B cell (primary cell): ENCODE measurements around the gene CLSTN2. TPM values are rescaled to one million over a fixed set of nuclear protein-coding genes. Genes with fewer than 3 reads are reported as not detected.

Experiments used
- ATAC-seq: fragments of 200-7000 bp; cut with Tn5 transposase; one replicate; pipeline ENCODE4 v1.10.0; 2021; ENCODE audit warnings: low read depth, mild to moderate bottlenecking, moderate number of reproducible peaks, moderate library complexity
- CTCF ChIA-PET: fragments of 350-600 bp; sonication (Branson Sonifier 250); formaldehyde crosslinking; loops from one replicate; lab custom pipeline; 2021; ENCODE audit warnings: antibody characterized with exemption, inconsistent platforms; lab: Charles Lee
- POLR2A ChIA-PET: fragments of 350-600 bp; sonication (Branson Sonifier 250); formaldehyde crosslinking; loops from one replicate; lab custom pipeline; 2021; ENCODE audit warnings: antibody characterized with exemption; lab: Charles Lee
- DNase-seq: peaks from one replicate; pipeline ENCODE4 v3.0.0; 2013
- H2AFZ ChIP-seq: 2 replicates; pipeline ENCODE4 v1.6.1; 2012; ENCODE audit warnings: mild to moderate bottlenecking, low read depth, low read length; ENCODE audit not compliant: insufficient read depth, poor library complexity, severe bottlenecking
- H3K27ac ChIP-seq, 2 donors: 1 replicate in 1 of 2; 2 replicates in 1 of 2; pipeline ENCODE4 v1.5.1; 2012 to 2013; ENCODE audit warnings: low read length in 2 of 2, mild to moderate bottlenecking in 2 of 2, moderate library complexity in 1 of 2
- H3K27me3 ChIP-seq, 4 experiments: fragments of 200-600 bp in 1 of 4; sonication (generic) in 1 of 4; replicated peaks in 1 of 4; 1 replicate in 2 of 4; 2 replicates in 2 of 4; pipeline versions ENCODE4 v1.6.1 to v1.7.0; 2013 to 2016; ENCODE audit warnings: low read length in 3 of 4, mild to moderate bottlenecking in 2 of 4, mixed read lengths in 1 of 4, moderate library complexity in 1 of 4; ENCODE audit not compliant: insufficient read depth in 4 of 4, control insufficient read depth in 3 of 4; ENCODE audit errors: control extremely low read depth in 1 of 4
- H3K36me3 ChIP-seq, 2 experiments: replicated peaks in 1 of 2; 1 replicate in 1 of 2; 2 replicates in 1 of 2; pipeline versions ENCODE4 v1.6.1 to v1.7.1; 2013; ENCODE audit warnings: low read length in 1 of 2; ENCODE audit not compliant: insufficient read depth in 2 of 2, control insufficient read depth in 1 of 2; ENCODE audit errors: control extremely low read depth in 1 of 2, extremely low read depth in 1 of 2
- H3K4me1 ChIP-seq, 2 donors: fragments of 200-600 bp in 1 of 2; sonication (generic) in 1 of 2; 1 replicate in 1 of 2; 2 replicates in 1 of 2; pipeline versions ENCODE4 v1.5.1 to v1.6.1; 2013 to 2017; ENCODE audit warnings: low read length in 2 of 2; ENCODE audit not compliant: control insufficient read depth in 2 of 2, insufficient read depth in 2 of 2
- H3K4me2 ChIP-seq: replicated peaks from 2 replicates; pipeline ENCODE3; 2012; ENCODE audit warnings: mild to moderate bottlenecking, low read depth, low read length; ENCODE audit not compliant: poor library complexity, severe bottlenecking
- H3K4me3 ChIP-seq, 5 experiments: fragments of 200-600 bp in 1 of 5; sonication (generic) in 1 of 5; 1 replicate in 3 of 5; 2 replicates in 2 of 5; pipeline versions ENCODE4 v1.5.1 to v1.7.0; 2011 to 2016; ENCODE audit warnings: low read length in 4 of 5, mild to moderate bottlenecking in 4 of 5, low read depth in 2 of 5, control low read depth in 1 of 5, moderate library complexity in 1 of 5; ENCODE audit not compliant: insufficient read depth in 1 of 5; ENCODE audit errors: control extremely low read depth in 1 of 5, extremely low read depth in 1 of 5
- H3K79me2 ChIP-seq: fragments of 200-600 bp; sonication (generic); one replicate; pipeline ENCODE4 v1.6.0; 2016; ENCODE audit warnings: low read length; ENCODE audit not compliant: control insufficient read depth, insufficient read depth
- H3K9ac ChIP-seq: fragments of 200-600 bp; sonication (generic); 2 replicates; pipeline ENCODE4 v1.6.1; 2017; ENCODE audit warnings: mild to moderate bottlenecking, low read length, moderate library complexity
- H3K9me3 ChIP-seq, 3 donors: one replicate each; pipeline versions ENCODE4 v1.6.1 to v1.7.1; 2013; ENCODE audit warnings: low read length in 2 of 3; ENCODE audit not compliant: control insufficient read depth in 2 of 3, insufficient read depth in 1 of 3; ENCODE audit errors: control extremely low read depth in 1 of 3
- H4K20me1 ChIP-seq: 2 replicates; pipeline ENCODE4 v1.6.0; 2012; ENCODE audit warnings: mild to moderate bottlenecking, low read length; ENCODE audit not compliant: insufficient read depth, control insufficient read depth, poor library complexity, severe bottlenecking
- H3K27ac Mint-ChIP-seq: one replicate; pipeline ENCODE4 v1.8.0; 2021; ENCODE audit warnings: mixed read lengths
- H3K27me3 Mint-ChIP-seq: one replicate; pipeline ENCODE4 v1.8.0; 2021; ENCODE audit warnings: mixed read lengths
- H3K4me1 Mint-ChIP-seq: one replicate; pipeline ENCODE4 v1.8.0; 2021; ENCODE audit warnings: mixed read lengths
- H3K4me3 Mint-ChIP-seq: one replicate; pipeline ENCODE4 v1.8.0; 2021; ENCODE audit warnings: mixed read lengths
- H3K9me3 Mint-ChIP-seq: one replicate; pipeline ENCODE4 v1.8.0; 2022; ENCODE audit warnings: mixed read lengths; ENCODE audit not compliant: insufficient read depth
- CTCF ChIP-seq: fragments of 200-600 bp; IDR thresholded peaks from one replicate; pipeline ENCODE4 v1.8.0; 2022; ENCODE audit warnings: antibody characterized with exemption, mild to moderate bottlenecking
- EZH2 ChIP-seq: IDR thresholded peaks from 2 replicates; pipeline ENCODE4 v1.6.1; 2012; ENCODE audit warnings: borderline replicate concordance, low read depth, mild to moderate bottlenecking, moderate library complexity, low read length; ENCODE audit not compliant: insufficient read depth, poor library complexity, severe bottlenecking
- WGBS: methylation state at CpG from one replicate; pipeline ENCODE4 v1.1.5; 2013; ENCODE audit warnings: missing lambda C conversion rate; ENCODE audit not compliant: insufficient coverage; 5-methylcytosine and 5-hydroxymethylcytosine counted together
- intact Hi-C: fragments of 100-400 bp; cut with micrococcal nuclease; formaldehyde crosslinking; loops from one replicate; pipeline ENCODE4 v1.10.0; 2022
- polyA plus RNA-seq: library from polyadenylated mRNA; depleted of rRNA; stranded (reverse); fragments of >200 nt; gene quantifications from 2 replicates; pipeline ENCODE4 v1.2.3, GENCODE V29; 2012
- total RNA-seq, 2 donors: library from RNA; stranded (reverse); fragments of 120-200 nt in 1 of 2; gene quantifications; 1 replicate in 1 of 2; 2 replicates in 1 of 2; pipeline versions ENCODE4 v1.2.3 to v1.2.4, GENCODE V29; 2013 to 2022

Gene CLSTN2
- total and polyA plus RNA-seq, 2 donors (not counting 1 experiment from before 2014, with no cell fraction given) = not detected

DNA sequence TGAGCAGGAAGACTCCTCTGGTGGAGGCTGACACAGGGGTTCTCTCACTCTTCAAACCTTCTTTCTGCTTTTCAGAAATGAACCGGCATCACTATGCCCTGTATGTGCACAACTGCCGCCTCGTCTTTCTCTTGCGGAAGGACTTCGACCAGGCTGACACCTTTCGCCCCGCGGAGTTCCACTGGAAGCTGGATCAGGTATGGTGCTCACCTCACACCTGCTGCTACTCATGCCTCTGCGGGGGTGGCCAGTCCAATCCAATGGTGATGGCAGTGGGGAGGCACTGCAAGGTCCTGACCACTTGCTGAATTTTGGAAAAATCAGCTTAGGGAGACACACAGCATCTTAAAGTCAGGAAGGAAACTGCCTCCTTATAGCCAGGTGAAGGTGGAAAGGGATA, 531.5 kb downstream of the CLSTN2 start:
- Histone ChIP-seq H3K27me3 (no peaks in the 10 kb centered on the region), H2AFZ (no peak overlapping the region), H3K9ac (no peak overlapping the region), H3K79me2 (no peaks in the 10 kb centered on the region), H3K9me3 (no peaks in the 10 kb centered on the region), H3K27ac (no peak overlapping the region), H4K20me1 (no peaks in the 10 kb centered on the region), H3K4me1 (no peaks in the 10 kb centered on the region), H3K36me3 (no peaks in the 10 kb centered on the region), H3K4me2 (no peak overlapping the region), H3K4me3 (no peak overlapping the region)
- DNase-seq (no peak), ATAC-seq (no peak)
- TF ChIP-seq CTCF (no peak), EZH2 (no peak)
- Mint-ChIP-seq H3K4me1 (no peaks in the 10 kb centered on the region), H3K27me3 (no peaks in the 10 kb centered on the region), H3K27ac (no peak overlapping the region), H3K4me3 (no peak overlapping the region), H3K9me3 (no peaks in the 10 kb centered on the region)
- intact Hi-C loops = no loop called here
- ChIA-PET CTCF (no interaction called here), POLR2A (no interaction called here)
- WGBS = 97% methylated on average over 9 of the region's 9 CpGs

GRCh38 chr3:140467104-140467577, 532.2 kb downstream of the CLSTN2 start:
- Mint-ChIP-seq H3K4me1 (no peaks in the 10 kb centered on the region), H3K4me3 (no peak overlapping the region), H3K27me3 (no peaks in the 10 kb centered on the region), H3K27ac (no peak overlapping the region), H3K9me3 (no peaks in the 10 kb centered on the region)
- Histone ChIP-seq H3K36me3 (no peaks in the 10 kb centered on the region), H3K9ac (no peak overlapping the region), H3K79me2 (no peaks in the 10 kb centered on the region), H3K9me3 (no peaks in the 10 kb centered on the region), H3K27ac (no peak overlapping the region), H4K20me1 (no peaks in the 10 kb centered on the region), H3K27me3 (no peaks in the 10 kb centered on the region), H2AFZ (no peak overlapping the region), H3K4me2 (no peak overlapping the region), H3K4me3 (no peak overlapping the region), H3K4me1 (no peaks in the 10 kb centered on the region)
- no peak for DNase-seq
- ChIA-PET POLR2A (no interaction called here), CTCF (no interaction called here)
- intact Hi-C loops = no loop called here
- 92% methylated on average over 3 of the region's 4 CpGs for WGBS
- ATAC-seq = no peak
- no peak for TF ChIP-seq CTCF
- TF ChIP-seq EZH2 = no peak
